Brain microvascular endothelial cell (primary cell): Measurements from ENCODE around the gene ELF2.
A peak's percentile ranks its signal among the peaks of the same experiment; 100 is the strongest.
"Not testable (repeated sequence)": the region's sequence is repeated elsewhere in the genome, so short reads cannot be mapped to it uniquely, and the experiment has no call there.

ENCODE experiments used
- DNase-seq: peaks from one replicate; pipeline ENCODE4 v3.0.0-alpha.2; 2020
- H3K27ac ChIP-seq: fragments of 250-450 bp; sonication (Bioruptor Pico); 2 replicates; pipeline ENCODE4 v1.5.1; 2020; ENCODE audit warnings: mild to moderate bottlenecking, moderate library complexity
- H3K27me3 ChIP-seq: fragments of 250-450 bp; sonication (Bioruptor Pico); replicated peaks from 2 replicates; pipeline ENCODE4 v1.5.1; 2020; ENCODE audit warnings: mild to moderate bottlenecking
- H3K36me3 ChIP-seq: fragments of 250-450 bp; sonication (Bioruptor Pico); replicated peaks from 2 replicates; pipeline ENCODE4 v1.5.1; 2020; ENCODE audit warnings: mild to moderate bottlenecking
- H3K4me3 ChIP-seq: 2 replicates; pipeline ENCODE4 v1.5.1; 2011; ENCODE audit warnings: low read depth, mild to moderate bottlenecking, control low read depth, low read length, moderate library complexity
- CTCF ChIP-seq: IDR thresholded peaks from 2 replicates; pipeline ENCODE4 v1.5.1; 2011; ENCODE audit warnings: low read depth, mild to moderate bottlenecking, moderate library complexity, low read length, control low read depth, inconsistent platforms; ENCODE audit errors: missing control alignments
- in situ Hi-C: cut with HindIII; loops from 2 replicates; pipeline ENCODE4 v1.10.0; 2017; ENCODE audit warnings: low sequenced_read_pairs, low pct_ligation_motif_present

Gene ELF2

GRCh38 chr4:139030614-139031235 lies 146.3 kb downstream of the ELF2 start:
- Histone ChIP-seq H3K4me3 (no peak overlapping the region), H3K27ac (no peak overlapping the region), H3K36me3 (no peaks in the 10 kb centered on the region), H3K27me3 (no peaks in the 10 kb centered on the region)
- DNase-seq, result peak; percentile 75
- TF ChIP-seq CTCF, result peak; percentile 88
- in situ Hi-C loops, result no loop called here

GRCh38 chr4:139029866-139030363 lies 147.1 kb downstream of the ELF2 start:
- H3K4me3 ChIP-seq, result not testable (repeated sequence)

GRCh38 chr4:139028191-139028661 lies 148.8 kb downstream of the ELF2 start:
- Histone ChIP-seq H3K4me3 (no peak overlapping the region), H3K27me3 (no peaks in the 10 kb centered on the region), H3K27ac (peak overlapping the region; percentile 25), H3K36me3 (no peaks in the 10 kb centered on the region)
- in situ Hi-C loops, result no loop called here
- no peak for TF ChIP-seq CTCF
- DNase-seq, result no peak

More at GRCh38 chr4:139029866-139030363, 147.1 kb downstream of the ELF2 start:
- H3K36me3 ChIP-seq, in situ Hi-C loops, DNase-seq, H3K27ac ChIP-seq, H3K27me3 ChIP-seq: not testable (repeated sequence)

- Histone ChIP-seq H3K36me3 (no peaks in the 10 kb centered on the region), H3K27me3 (no peaks in the 10 kb centered on the region), H3K4me3 (no peak overlapping the region), H3K27ac (peak overlapping the region; percentile 25)
- no peak for TF ChIP-seq CTCF
- in situ Hi-C loops, result no loop called here
- DNase-seq, result no peak
These were observed 149.2 kb downstream of the ELF2 start for GRCh38 chr4:139027776-139028175.

DNA sequence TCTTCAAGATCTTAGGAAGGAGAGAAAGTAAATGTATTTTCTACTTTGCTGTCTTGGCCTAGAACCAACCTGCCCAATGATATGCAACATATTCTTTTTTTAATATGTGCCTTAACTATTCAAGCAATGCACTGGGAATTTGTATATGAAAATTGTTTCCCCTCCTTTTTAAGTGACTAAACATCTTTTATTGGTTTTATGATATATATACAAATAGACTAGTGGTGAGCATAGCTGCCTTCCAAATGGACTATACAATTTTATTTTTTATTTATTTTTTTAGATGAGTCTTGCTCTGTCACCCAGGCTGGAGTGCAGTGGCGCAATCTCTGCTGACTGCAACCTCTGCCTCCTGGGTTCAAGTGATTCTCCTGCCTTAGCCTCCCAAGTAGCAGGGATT lies 151.2 kb downstream of the ELF2 start:
- no peaks in the 10 kb centered on the region for H3K27me3 ChIP-seq
- in situ Hi-C loops, result no loop called here
- no peak overlapping the region for H3K27ac ChIP-seq
- no peak for TF ChIP-seq CTCF
- DNase-seq, result no peak
- H3K36me3 ChIP-seq, result no peaks in the 10 kb centered on the region
- H3K4me3 ChIP-seq, result no peak overlapping the region

GRCh38 chr4:139024686-139025085 lies 152.3 kb downstream of the ELF2 start:
- H3K27ac ChIP-seq, result no peak overlapping the region
- no peaks in the 10 kb centered on the region for H3K27me3 ChIP-seq
- H3K4me3 ChIP-seq, result no peak overlapping the region
- in situ Hi-C loops, result no loop called here
- H3K36me3 ChIP-seq, result peaks cover 6% of the 10 kb centered on the region
- no peak for TF ChIP-seq CTCF
- DNase-seq, result no peak
